Stimulated activated CD4-positive, alpha-beta T cell treated with anti-CD3 and anti-CD28 coated beads, TNF-alpha, amount 100 ng/mL, for 4 hours (primary cell): ENCODE data around the gene PTPN7.
"Not testable (repeated sequence)": the region's sequence is repeated elsewhere in the genome, so short reads cannot be mapped to it uniquely, and the experiment has no call there.

Source experiments
- DNase-seq, 3 experiments: peaks; one replicate each; pipeline ENCODE4 v3.0.0-alpha.2; 2020; ENCODE audit warnings: low read depth in 3 of 3

The PTPN7 gene

DNA sequence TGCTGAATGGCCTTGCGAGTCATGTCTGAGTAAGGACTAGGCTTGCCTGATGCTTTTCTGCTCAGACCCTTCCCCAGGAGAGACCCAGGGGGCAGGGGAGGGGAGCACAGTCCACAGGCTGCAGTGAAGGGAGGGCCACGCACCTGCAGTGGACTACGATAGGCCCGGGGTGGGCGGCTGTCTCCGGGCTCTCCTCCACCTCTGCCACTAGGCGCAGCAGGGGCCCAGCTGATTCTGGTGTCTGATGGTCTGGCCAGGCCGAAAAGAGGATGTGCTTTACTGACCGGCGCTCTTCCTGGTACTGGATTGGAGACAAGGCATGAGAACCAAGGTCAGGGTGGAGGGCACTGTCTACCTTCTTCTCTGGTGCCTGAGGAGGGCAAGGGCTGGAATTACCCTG lies 8.0 kb downstream of the PTPN7 start:
- no peak for DNase-seq

GRCh38 chr1:202151045-202151444 lies 9.4 kb downstream of the PTPN7 start:
- DNase-seq, result no peak

DNA sequence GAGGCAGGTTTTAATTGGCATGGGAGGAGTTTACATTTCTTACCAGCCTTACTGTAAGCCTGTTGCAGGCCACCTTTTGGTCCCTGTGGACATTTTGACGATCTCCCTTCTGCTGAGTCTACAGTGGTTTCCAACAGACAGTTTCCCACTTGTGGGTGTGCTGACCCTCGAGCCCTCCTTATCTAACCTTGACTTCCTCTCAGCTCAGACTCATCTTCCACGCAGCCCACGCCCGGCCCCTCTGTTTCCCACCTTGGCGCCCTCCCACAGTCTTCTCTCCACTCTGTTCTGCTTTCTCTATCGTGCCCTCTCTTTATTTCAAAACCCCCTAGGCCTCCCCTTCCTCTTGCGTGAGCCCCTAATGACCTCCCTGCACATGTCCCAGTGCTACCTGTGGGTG lies 9.8 kb downstream of the PTPN7 start:
- DNase-seq, result no peak

GRCh38 chr1:202150187-202150586 lies 10.2 kb downstream of the PTPN7 start:
- DNase-seq, result no peak

- no peak for DNase-seq
Measured at GRCh38 chr1:202149566-202149965, 10.8 kb downstream of the PTPN7 start.

DNA sequence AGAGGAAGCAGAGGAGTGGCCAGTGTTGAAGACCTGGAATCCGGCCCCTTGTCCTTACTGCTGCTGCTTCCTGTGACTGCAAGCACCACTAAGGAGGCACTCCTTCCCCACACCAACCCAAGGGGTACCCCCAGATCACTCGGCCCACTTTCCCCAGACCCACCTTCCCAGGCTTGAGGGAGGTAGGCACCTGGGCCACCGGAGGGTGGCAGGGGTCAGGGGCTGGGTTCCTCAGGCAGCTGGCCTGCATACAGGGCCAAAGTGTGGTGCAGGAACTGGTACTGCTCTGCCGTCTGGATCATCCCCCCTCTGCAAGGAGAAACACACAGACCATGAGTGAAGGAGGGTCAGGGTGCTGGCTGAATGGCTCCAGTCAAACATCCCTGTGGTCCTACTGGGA lies 12.0 kb downstream of the PTPN7 start:
- DNase-seq, result no peak

DNA sequence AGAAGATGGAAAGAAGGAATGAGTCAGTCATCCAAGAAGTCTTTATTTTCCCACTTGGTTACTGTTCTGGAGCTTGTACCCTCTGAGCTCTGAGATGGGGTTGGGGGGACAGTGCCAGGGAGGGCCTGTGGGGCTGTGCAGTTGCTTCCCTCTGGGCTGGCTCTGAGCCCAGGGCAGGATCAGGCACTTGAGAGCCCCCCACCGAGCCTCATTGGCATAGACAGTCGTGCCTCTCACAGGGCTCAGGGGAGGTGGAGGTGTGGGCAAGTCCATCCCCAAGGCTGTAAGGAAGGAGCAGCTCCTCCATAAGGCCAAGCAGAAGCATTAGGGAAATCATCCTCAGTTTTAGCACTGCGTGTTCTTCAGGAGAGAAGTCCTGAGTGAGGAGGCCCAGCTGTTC lies 13.4 kb downstream of the PTPN7 start:
- DNase-seq, result no peak

- no peak for DNase-seq
Measured at GRCh38 chr1:202146279-202146678, 14.1 kb downstream of the PTPN7 start.

DNA sequence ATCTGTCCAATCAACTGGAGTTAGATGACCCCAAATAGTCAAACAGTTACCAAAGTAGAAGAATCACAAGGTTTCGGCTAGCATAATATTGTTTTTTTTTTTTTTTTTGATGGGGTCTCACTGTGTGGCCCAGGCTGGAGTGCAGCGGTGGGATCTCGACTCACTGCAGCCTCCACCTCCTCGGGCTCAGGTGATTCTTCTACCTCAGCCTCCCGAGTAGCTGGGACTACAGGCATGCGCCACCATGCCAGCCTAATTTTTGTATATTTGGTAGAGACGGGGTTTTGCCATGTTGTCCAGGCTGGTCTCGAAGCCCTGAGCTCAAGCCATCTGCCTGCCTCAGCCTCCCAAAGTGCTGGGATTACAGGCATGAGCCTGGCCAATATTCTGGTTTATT lies 14.7 kb downstream of the PTPN7 start:
- not testable (repeated sequence) for DNase-seq

DNA sequence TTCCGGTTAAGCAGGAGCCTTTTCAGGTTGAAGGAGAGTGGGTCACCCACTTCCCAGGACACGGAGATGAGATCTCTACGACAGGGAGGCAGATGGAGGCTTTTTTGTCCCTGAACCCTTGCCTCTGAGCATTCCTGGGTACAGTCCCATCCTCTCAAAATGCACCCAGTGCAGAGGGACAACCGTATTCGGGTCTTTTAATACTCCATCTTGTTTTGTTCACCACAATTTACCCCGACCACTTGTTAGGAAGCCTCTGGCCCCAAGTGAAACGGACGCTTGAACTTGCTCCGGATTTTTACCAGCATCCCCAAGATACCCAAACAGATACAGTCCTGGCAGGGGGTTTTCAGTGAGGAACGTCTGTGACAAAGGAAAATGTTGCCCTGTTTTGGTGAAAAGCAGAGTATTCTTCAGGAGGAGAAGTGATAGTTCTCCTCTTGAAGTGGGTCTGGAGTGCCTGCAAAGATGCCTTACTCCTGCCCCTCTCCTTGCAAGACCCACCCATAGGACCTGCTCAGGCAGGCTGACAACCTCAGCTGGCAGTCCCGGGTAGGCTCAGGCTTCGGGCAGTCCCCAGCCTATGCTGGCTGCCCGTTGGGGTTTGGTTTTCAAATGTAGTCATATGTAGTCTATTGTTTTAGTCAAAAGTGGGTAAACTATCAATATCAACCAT lies 15.2 kb downstream of the PTPN7 start:
- no peak for DNase-seq

DNA sequence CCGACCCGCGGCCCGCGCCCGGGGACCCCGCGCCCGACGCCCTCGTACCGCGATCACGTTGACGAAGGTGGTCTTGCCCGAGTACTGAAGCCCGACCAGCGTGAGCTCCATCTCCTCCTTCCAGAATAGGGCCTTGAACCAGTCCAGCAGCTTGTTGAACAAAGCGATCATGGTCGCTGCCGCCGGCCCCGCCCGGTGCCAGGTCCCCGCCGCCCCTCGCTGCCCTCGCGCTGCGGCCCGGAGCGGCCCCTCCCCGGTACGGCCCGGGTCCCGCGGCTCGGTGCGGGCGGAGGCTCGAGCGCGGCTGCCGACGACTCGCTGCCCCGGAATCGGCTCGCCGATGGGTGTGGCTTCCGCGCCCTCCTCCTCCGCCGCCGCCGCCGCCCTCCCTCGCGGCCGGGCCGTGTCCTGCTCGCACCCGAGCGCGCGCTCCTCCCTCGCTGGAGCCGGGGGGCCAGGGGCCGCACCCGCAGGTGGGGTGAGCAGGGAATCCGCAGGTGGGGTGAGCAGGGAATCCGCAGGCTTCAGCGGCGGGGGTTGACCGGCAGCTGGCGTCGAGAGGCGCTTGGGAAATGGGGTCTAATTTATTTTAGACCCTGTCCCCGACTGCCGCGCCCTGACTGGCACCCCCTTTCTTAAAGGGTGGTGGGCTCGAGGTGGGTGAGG lies 15.9 kb downstream of the PTPN7 start, which contains the start of gene ARL8A:
ARL8A (minus strand) TSS at position 336 of the 666 bp plus-strand sequence; CDS start at position 171, 165 bp downstream.
- peak in 2 of 3 experiments; percentile 45 to 57 for DNase-seq

- DNase-seq, result no peak
Measured at GRCh38 chr1:202143768-202144401, 16.5 kb downstream of the PTPN7 start.

GRCh38 chr1:202143011-202143767 lies 17.2 kb downstream of the PTPN7 start:
- no peak for DNase-seq

DNA sequence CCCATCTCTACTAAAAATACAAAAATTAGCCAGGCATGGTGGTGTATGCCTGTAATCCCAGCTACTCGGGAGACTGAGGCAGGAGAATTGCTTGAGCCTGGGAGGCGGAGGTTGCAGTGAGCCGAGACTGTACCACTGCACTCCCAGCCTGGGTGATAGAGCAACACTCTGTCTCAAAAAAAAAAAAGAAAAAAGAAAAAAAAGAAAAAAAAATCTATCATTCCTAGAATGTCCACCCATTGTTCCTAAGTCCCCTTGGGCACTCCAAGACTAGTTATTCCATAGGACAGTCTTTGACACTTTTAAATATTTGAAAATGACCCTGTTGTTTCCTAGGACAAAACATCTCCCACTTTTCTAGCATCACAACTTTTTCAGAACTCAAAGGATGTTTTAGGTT lies 18.9 kb downstream of the PTPN7 start:
- not testable (repeated sequence) for DNase-seq

GRCh38 chr1:202140833-202141232 lies 19.6 kb downstream of the PTPN7 start:
- no peak for DNase-seq

DNA sequence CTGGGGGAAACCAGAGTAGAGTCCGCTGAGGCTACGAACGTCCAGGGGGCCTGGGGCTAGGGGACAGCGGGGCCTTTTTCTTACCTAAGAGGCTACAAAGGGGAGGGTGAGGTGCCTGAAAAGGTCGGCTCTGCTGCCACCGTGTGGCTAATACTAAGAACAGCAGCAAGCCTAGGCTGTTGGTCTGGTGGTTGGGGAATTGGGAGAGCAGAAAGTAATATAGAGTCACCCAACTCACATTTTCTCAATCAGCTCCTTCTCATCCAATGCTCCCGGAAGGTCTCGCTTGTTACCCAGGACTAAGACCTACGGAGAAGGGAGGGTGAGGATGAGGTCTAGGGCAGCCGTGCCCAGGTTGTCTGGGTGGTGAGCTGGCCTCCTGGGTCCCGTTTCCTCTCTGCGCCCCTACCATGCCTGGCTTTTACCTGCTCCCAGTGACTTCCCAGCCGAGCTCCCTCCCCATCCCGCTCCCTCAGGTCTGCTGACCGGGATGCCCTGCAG lies 25.1 kb downstream of the PTPN7 start:
- peak in 1 of 3 experiments; percentile 31 for DNase-seq

DNA sequence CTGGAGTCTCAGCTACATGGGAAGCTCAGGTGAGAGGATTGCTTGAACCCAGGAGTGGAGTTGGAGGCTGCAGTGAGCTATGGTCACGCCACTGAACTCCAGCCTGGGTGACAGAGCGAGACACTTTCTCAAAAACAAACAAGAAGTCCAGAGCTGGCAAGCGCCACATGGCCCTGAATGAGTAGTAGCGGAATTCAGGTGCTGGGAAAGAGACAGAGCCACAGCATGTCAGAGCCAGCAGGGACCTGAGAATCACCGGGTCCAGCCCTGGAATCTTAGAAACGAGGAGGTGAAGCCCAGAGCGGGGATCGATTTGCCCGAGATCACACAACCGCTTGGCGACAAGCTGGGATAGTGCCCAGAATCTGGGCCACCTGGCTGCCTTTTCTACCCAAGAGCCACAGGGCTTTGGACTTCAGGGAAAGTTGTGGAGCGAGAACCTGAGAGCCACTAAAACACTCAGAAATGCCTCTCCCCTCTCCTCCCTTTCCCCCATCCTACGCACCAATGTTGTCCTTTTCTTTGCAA lies 25.7 kb downstream of the PTPN7 start:
- DNase-seq, result no peak

DNA sequence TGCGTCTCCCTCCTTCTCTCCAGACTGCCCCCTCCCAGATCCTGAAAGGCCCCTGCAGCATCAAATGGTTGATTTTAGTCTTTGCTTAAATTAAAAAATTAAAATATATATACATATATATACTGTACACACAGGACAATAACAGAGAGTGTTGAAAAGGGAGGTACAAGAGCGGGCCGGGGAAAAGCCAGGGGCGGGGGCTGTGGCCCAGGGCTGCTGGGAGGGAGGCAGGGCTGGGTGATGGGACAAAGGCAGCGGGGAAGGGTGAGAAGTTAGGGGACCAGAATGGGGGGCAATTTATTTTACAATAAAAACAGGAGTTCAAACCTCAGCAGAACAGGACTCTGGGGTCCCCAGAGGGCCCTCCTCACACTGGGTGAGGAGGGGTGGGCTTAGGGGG lies 26.4 kb downstream of the PTPN7 start:
- DNase-seq, result no peak

- no peak for DNase-seq
Measured at GRCh38 chr1:202133496-202133895, 26.9 kb downstream of the PTPN7 start.

GRCh38 chr1:202133001-202133400 lies 27.4 kb downstream of the PTPN7 start:
- no peak for DNase-seq

GRCh38 chr1:202131956-202132821 lies 28.2 kb downstream of the PTPN7 start:
- DNase-seq, result no peak
